Body of pancreas (tissue), 4 donors: ENCODE measurements around the gene CACNG4.

ENCODE experiments used
- CTCF ChIP-seq, 7 experiments: fragments of 450-650 bp in 4 of 7; fragments of 200-600 bp in 3 of 7; sonication (generic) in 3 of 7; IDR thresholded peaks; one replicate each; pipeline ENCODE4 v1.5.1; 2016 to 2019; ENCODE audit warnings: antibody characterized with exemption in 7 of 7
- POLR2A ChIP-seq, 3 donors: fragments of 450-650 bp; IDR thresholded peaks; one replicate each; pipeline ENCODE4 v1.6.1; 2016; ENCODE audit warnings: antibody characterized with exemption in 3 of 3, mild to moderate bottlenecking in 2 of 3

DNA sequence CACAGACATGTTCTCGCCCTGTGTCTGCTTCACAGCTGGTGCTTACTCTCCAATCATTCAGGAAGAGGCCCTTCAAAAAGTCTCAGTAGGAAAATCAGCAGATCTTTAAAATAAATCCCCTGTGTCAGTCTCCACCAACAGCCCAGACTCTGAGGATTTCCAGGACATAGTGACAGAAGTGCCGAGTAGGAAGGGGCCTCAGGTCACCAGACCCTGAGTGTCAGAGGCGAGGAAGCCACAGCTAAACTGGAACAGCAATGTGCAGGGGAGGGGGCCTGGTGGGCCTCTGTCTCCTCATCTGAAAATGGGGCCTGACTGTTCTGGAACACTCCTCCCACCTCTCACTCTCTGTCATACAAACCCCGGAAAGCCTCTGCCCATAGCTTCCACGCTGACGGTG is 6.3 kb downstream of the CACNG4 start:
- TF ChIP-seq CTCF (IDR thresholded peaks at IDR 0.05): no peak
- no peak for TF ChIP-seq POLR2A (IDR thresholded peaks at IDR 0.05)
